Neuronal stem cell (in vitro differentiated cells): ENCODE results near the gene ROBO1.

ENCODE experiments used
- DNase-seq: peaks from one replicate; pipeline ENCODE4 v3.0.0-alpha.2; 2013; ENCODE audit warnings: low spot score
- H2AFZ ChIP-seq: one replicate; pipeline ENCODE4 v1.6.1; 2013; ENCODE audit warnings: mild to moderate bottlenecking, low read length, inconsistent platforms
- H2AK5ac ChIP-seq: 2 replicates; pipeline ENCODE4 v1.6.1; 2013; ENCODE audit warnings: low read depth, mild to moderate bottlenecking, inconsistent platforms, low read length, moderate library complexity, mixed read lengths
- H2BK120ac ChIP-seq: 2 replicates; pipeline ENCODE4 v1.6.1; 2013; ENCODE audit warnings: low read depth, mild to moderate bottlenecking, inconsistent platforms, low read length, moderate library complexity, mixed read lengths
- H2BK12ac ChIP-seq: one replicate; pipeline ENCODE4 v1.6.1; 2013; ENCODE audit warnings: low read length, inconsistent platforms
- H2BK15ac ChIP-seq: 2 replicates; pipeline ENCODE4 v1.6.1; 2013; ENCODE audit warnings: mild to moderate bottlenecking, low read length, inconsistent platforms, mixed read lengths
- H2BK5ac ChIP-seq: one replicate; pipeline ENCODE4 v1.6.1; 2013; ENCODE audit warnings: inconsistent platforms, mild to moderate bottlenecking, low read length, moderate library complexity
- H3K14ac ChIP-seq: one replicate; pipeline ENCODE4 v1.6.1; 2013; ENCODE audit warnings: low read length, inconsistent platforms
- H3K18ac ChIP-seq: 2 replicates; pipeline ENCODE4 v1.6.1; 2013; ENCODE audit warnings: low read length, inconsistent platforms
- H3K23ac ChIP-seq: 2 replicates; pipeline ENCODE4 v1.6.1; 2013; ENCODE audit warnings: low read depth, mild to moderate bottlenecking, mixed read lengths, low read length, inconsistent platforms; ENCODE audit not compliant: poor library complexity
- H3K27ac ChIP-seq: replicated peaks from 3 replicates; pipeline ENCODE4 v1.5.1; 2013; ENCODE audit warnings: low read length, inconsistent platforms
- H3K27me3 ChIP-seq, 3 experiments: 2 replicates each; pipeline ENCODE4 v1.6.1; 2013; ENCODE audit warnings: low read length in 3 of 3, mild to moderate bottlenecking in 2 of 3, inconsistent platforms in 1 of 3, low read depth in 1 of 3, mixed read lengths in 1 of 3, moderate library complexity in 1 of 3; ENCODE audit not compliant: control insufficient read depth in 3 of 3, insufficient read depth in 3 of 3
- H3K36me3 ChIP-seq, 2 donors: replicated peaks in 1 of 2; 2 replicates each; pipeline ENCODE4 v1.6.1; 2013; ENCODE audit warnings: low read length in 2 of 2; ENCODE audit not compliant: control insufficient read depth in 2 of 2, insufficient read depth in 2 of 2
- H3K4ac ChIP-seq: 2 replicates; pipeline ENCODE4 v1.6.1; 2013; ENCODE audit warnings: inconsistent platforms, mild to moderate bottlenecking, low read length, moderate library complexity
- H3K4me1 ChIP-seq, 2 donors: 1 replicate in 1 of 2; 2 replicates in 1 of 2; pipeline ENCODE4 v1.6.1; 2013; ENCODE audit warnings: low read length in 2 of 2, low read depth in 1 of 2; ENCODE audit not compliant: control insufficient read depth in 2 of 2, insufficient read depth in 1 of 2
- H3K4me2 ChIP-seq: one replicate; pipeline ENCODE4 v1.6.1; 2013; ENCODE audit warnings: mild to moderate bottlenecking, low read length, inconsistent platforms; ENCODE audit not compliant: insufficient read depth, poor library complexity, severe bottlenecking
- H3K4me3 ChIP-seq, 2 donors: 2 replicates each; pipeline ENCODE4 v1.5.1; 2013; ENCODE audit warnings: low read length in 2 of 2, mild to moderate bottlenecking in 2 of 2, inconsistent platforms in 1 of 2, moderate library complexity in 1 of 2
- H3K79me1 ChIP-seq: one replicate; pipeline ENCODE4 v1.6.1; 2013; ENCODE audit warnings: low read depth, mild to moderate bottlenecking, inconsistent platforms, low read length, moderate library complexity
- H3K9ac ChIP-seq: one replicate; pipeline ENCODE4 v1.6.1; 2013; ENCODE audit warnings: mild to moderate bottlenecking, low read depth, low read length, inconsistent platforms; ENCODE audit not compliant: poor library complexity
- H3K9me3 ChIP-seq, 2 donors: replicated peaks in 1 of 2; 2 replicates each; pipeline versions ENCODE3 to v1.6.1; 2013; ENCODE audit warnings: low read length in 2 of 2, mild to moderate bottlenecking in 2 of 2, inconsistent platforms in 1 of 2, low read depth in 1 of 2, mixed read lengths in 1 of 2, moderate library complexity in 1 of 2; ENCODE audit not compliant: control insufficient read depth in 2 of 2, insufficient read depth in 1 of 2
- H4K8ac ChIP-seq: one replicate; pipeline ENCODE4 v1.6.1; 2013; ENCODE audit warnings: low read depth, mild to moderate bottlenecking, inconsistent platforms, low read length, moderate library complexity
- H4K91ac ChIP-seq: one replicate; pipeline ENCODE4 v1.6.1; 2013; ENCODE audit warnings: low read length, low read depth, mild to moderate bottlenecking, inconsistent platforms; ENCODE audit not compliant: poor library complexity
- WGBS, 2 donors: extraction: QIAGEN DNeasy Blood & Tissue Kit; methylation state at CpG; one replicate each; pipeline ENCODE4 v1.1.7; 2013; ENCODE audit warnings: missing lambda C conversion rate in 2 of 2, mixed read lengths in 1 of 2; ENCODE audit not compliant: insufficient read length in 2 of 2, insufficient replicate concordance in 1 of 2; ENCODE audit errors: extremely low coverage in 2 of 2; 5-methylcytosine and 5-hydroxymethylcytosine counted together

ROBO1 gene

GRCh38 chr3:78668302-78668701 is 1099.5 kb downstream of the ROBO1 start:
- Histone ChIP-seq H4K91ac (no peak overlapping the region), H3K9ac (no peak overlapping the region), H3K4ac (no peak overlapping the region), H3K4me3 (no peak overlapping the region), H2BK120ac (no peak overlapping the region), H2BK12ac (no peak overlapping the region), H2AK5ac (no peak overlapping the region), H3K27me3 (no peaks in the 10 kb centered on the region), H2BK15ac (no peak overlapping the region), H3K9me3 (no peaks in the 10 kb centered on the region), H3K14ac (no peak overlapping the region), H3K4me1 (no peaks in the 10 kb centered on the region), H3K4me2 (no peak overlapping the region), H2BK5ac (no peak overlapping the region), H3K23ac (no peak overlapping the region), H4K8ac (no peak overlapping the region), H3K18ac (no peak overlapping the region), H3K36me3 (peaks cover 0 to 20% of the 10 kb centered on the region in 2 donors), H2AFZ (no peak overlapping the region), H3K79me1 (no peaks in the 10 kb centered on the region), H3K27ac (no peak overlapping the region)
- WGBS, 2 donors = no CpG with 5 or more reads among the region's 2 CpGs
- no peak for DNase-seq

GRCh38 chr3:78666470-78666800 is 1101.4 kb downstream of the ROBO1 start:
- no peak for DNase-seq
- Histone ChIP-seq H3K27me3 (no peaks in the 10 kb centered on the region), H2BK12ac (no peak overlapping the region), H3K4ac (no peak overlapping the region), H3K9me3 (no peaks in the 10 kb centered on the region), H3K14ac (no peak overlapping the region), H4K8ac (no peak overlapping the region), H3K27ac (no peak overlapping the region), H3K4me3 (no peak overlapping the region), H3K36me3 (peaks cover 0 to 23% of the 10 kb centered on the region in 2 donors), H3K18ac (no peak overlapping the region), H2AFZ (no peak overlapping the region), H2BK5ac (no peak overlapping the region), H3K9ac (no peak overlapping the region), H4K91ac (no peak overlapping the region), H3K79me1 (no peaks in the 10 kb centered on the region), H3K4me1 (no peaks in the 10 kb centered on the region), H2BK15ac (no peak overlapping the region), H2AK5ac (no peak overlapping the region), H2BK120ac (no peak overlapping the region), H3K23ac (no peak overlapping the region), H3K4me2 (no peak overlapping the region)
- WGBS, 2 donors = no CpG with 5 or more reads among the region's 1 CpG

- no peaks in the 10 kb centered on the region for H3K79me1 ChIP-seq
- H4K8ac ChIP-seq = no peak overlapping the region
- H3K4me2 ChIP-seq = no peak overlapping the region
- H2BK12ac ChIP-seq = no peak overlapping the region
- no peak overlapping the region for H2BK120ac ChIP-seq
- H4K91ac ChIP-seq = no peak overlapping the region
- no peak overlapping the region for H3K18ac ChIP-seq
- H2AFZ ChIP-seq = no peak overlapping the region
- H3K27ac ChIP-seq = no peak overlapping the region
- no CpG with 5 or more reads among the region's 11 CpGs for WGBS, 2 donors
- peaks cover 0 to 25% of the 10 kb centered on the region in 2 donors for H3K36me3 ChIP-seq
- H3K27me3 ChIP-seq = no peaks in the 10 kb centered on the region
- H2BK15ac ChIP-seq = no peak overlapping the region
- DNase-seq = no peak
- H3K9ac ChIP-seq = no peak overlapping the region
- no peak overlapping the region for H3K4me3 ChIP-seq
- H2AK5ac ChIP-seq = no peak overlapping the region
- H3K14ac ChIP-seq = no peak overlapping the region
- H3K23ac ChIP-seq = no peak overlapping the region
- H2BK5ac ChIP-seq = no peak overlapping the region
- no peaks in the 10 kb centered on the region for H3K4me1 ChIP-seq
- no peaks in the 10 kb centered on the region for H3K9me3 ChIP-seq
- no peak overlapping the region for H3K4ac ChIP-seq
These were observed 1101.9 kb downstream of the ROBO1 start for GRCh38 chr3:78665776-78666469.

GRCh38 chr3:78665101-78665500 is 1102.7 kb downstream of the ROBO1 start:
- no peaks in the 10 kb centered on the region for H3K9me3 ChIP-seq
- no peaks in the 10 kb centered on the region for H3K79me1 ChIP-seq
- no peak overlapping the region for H3K9ac ChIP-seq
- no peak overlapping the region for H2AK5ac ChIP-seq
- H4K91ac ChIP-seq = no peak overlapping the region
- H3K18ac ChIP-seq = no peak overlapping the region
- H3K4ac ChIP-seq = no peak overlapping the region
- no peak overlapping the region for H2BK12ac ChIP-seq
- no peak overlapping the region for H3K4me3 ChIP-seq
- H4K8ac ChIP-seq = no peak overlapping the region
- H2BK5ac ChIP-seq = no peak overlapping the region
- no peak overlapping the region for H2BK120ac ChIP-seq
- no peaks in the 10 kb centered on the region for H3K27me3 ChIP-seq
- no peak overlapping the region for H3K4me2 ChIP-seq
- H3K23ac ChIP-seq = no peak overlapping the region
- DNase-seq = no peak
- H3K14ac ChIP-seq = no peak overlapping the region
- H3K36me3 ChIP-seq = peaks cover 0 to 32% of the 10 kb centered on the region in 2 donors
- no peak overlapping the region for H2AFZ ChIP-seq
- WGBS, 2 donors = no CpG with 5 or more reads among the region's 6 CpGs
- no peaks in the 10 kb centered on the region for H3K4me1 ChIP-seq
- no peak overlapping the region for H2BK15ac ChIP-seq
- H3K27ac ChIP-seq = no peak overlapping the region
